Adrenal gland (tissue), 12 donors: ENCODE results near the gene PACRGL. TPM values are rescaled to one million over a fixed set of nuclear protein-coding genes. Genes with fewer than 3 reads are reported as not detected.

Source experiments
- DNase-seq, 7 donors: peaks; one replicate each; pipeline ENCODE4 v3.0.0-alpha.2; 2019 to 2020
- H3K27ac ChIP-seq, 5 donors: fragments of 200-600 bp; sonication (generic) in 4 of 5; 1 replicate in 3 of 5; 2 replicates in 2 of 5; pipeline versions ENCODE4 v1.5.1 to v1.8.0; 2016 to 2020; ENCODE audit warnings: mild to moderate bottlenecking in 1 of 5
- H3K27me3 ChIP-seq: fragments of 200-600 bp; 2 replicates; pipeline ENCODE4 v1.8.0; 2021
- H3K36me3 ChIP-seq, 2 donors: fragments of 200-600 bp; replicated peaks in 1 of 2; 1 replicate in 1 of 2; 2 replicates in 1 of 2; pipeline versions ENCODE4 v1.5.1 to v1.8.0; 2018 to 2022
- H3K4me1 ChIP-seq, 2 donors: fragments of 200-600 bp; replicated peaks in 1 of 2; 1 replicate in 1 of 2; 2 replicates in 1 of 2; pipeline versions ENCODE4 v1.5.1 to v1.8.0; 2018 to 2021
- H3K4me3 ChIP-seq, 4 donors: fragments of 200-600 bp; sonication (generic) in 3 of 4; one replicate each; pipeline ENCODE4 v1.5.1; 2016 to 2018
- H3K9me3 ChIP-seq, 3 donors: fragments of 200-600 bp; sonication (generic) in 1 of 3; replicated peaks in 1 of 3; 1 replicate in 2 of 3; 2 replicates in 1 of 3; pipeline versions ENCODE4 v1.5.1 to v1.8.0; 2016 to 2021
- CTCF ChIP-seq, 6 experiments: fragments of 450-650 bp in 4 of 6; fragments of 200-600 bp in 2 of 6; sonication (generic) in 1 of 6; IDR thresholded peaks; 1 replicate in 5 of 6; 2 replicates in 1 of 6; pipeline versions ENCODE4 v1.5.1 to v1.8.0; 2016 to 2021; ENCODE audit warnings: antibody characterized with exemption in 6 of 6, mild to moderate bottlenecking in 2 of 6, moderate library complexity in 1 of 6
- POLR2A ChIP-seq, 2 donors: fragments of 450-650 bp; IDR thresholded peaks; one replicate each; pipeline ENCODE4 v1.6.1; 2017; ENCODE audit warnings: antibody characterized with exemption in 2 of 2, mild to moderate bottlenecking in 2 of 2, moderate library complexity in 1 of 2
- WGBS, 4 donors: extraction: QIAGEN DNeasy Blood & Tissue Kit in 2 of 4; methylation state at CpG; one replicate each; pipeline versions ENCODE4 v1.1.5 to v1.1.7; 2013 to 2017; 5-methylcytosine and 5-hydroxymethylcytosine counted together
- intact Hi-C, 2 donors: fragments of 100-400 bp; cut with DNase I; formaldehyde crosslinking; loops; one replicate each; pipeline versions ENCODE4 v1.14.1 to v1.15.0; 2022 to 2023
- polyA plus RNA-seq, 3 donors: library from polyadenylated mRNA; stranded (reverse); fragments of 200-250 nt in 2 of 3; fragments of 350-450 nt in 1 of 3; fragmentation: Illumina TruSeq in 1 of 3; extraction: RNeasy Lipid Tissue Mini Kit (QIAGEN cat#74804) in 1 of 3; gene quantifications; one replicate each; pipeline ENCODE4 v1.2.3, GENCODE V29; 2013 to 2014
- total RNA-seq, 9 donors: library from RNA; depleted of rRNA in 4 of 9; stranded (reverse); fragments of >200 nt in 4 of 9; fragments of 120-200 nt in 1 of 9; fragmentation: NEBNext Ultra II Directional in 1 of 9; extraction: Animal tissue kit (Norgen Biotek cat#: 25700) in 1 of 9; gene quantifications; one replicate each; pipeline versions ENCODE4 v1.1.0 to v1.2.4, GENCODE V29; 2013 to 2023
- donor health status: healthy with polysubstance abuse.
- donor health status: Bipolar disorder and iron deficiency.
- donor health status: DM: yes; HTN: yes; CAD: no.
- donor health status: DM: no; HTN: no; CAD: no.
- donor health status: DM: no; HTN: no; CAD: no.
- donor health status: DM: yes; HTN: yes; CAD: no.

The PACRGL gene
- total and polyA plus RNA-seq, 12 donors = 6.2 to 57.0 (median 13.1) TPM

- TF ChIP-seq CTCF (IDR thresholded peaks at IDR 0.05) (no peak), POLR2A (IDR thresholded peaks at IDR 0.05) (no peak)
- 51 to 72% (median 66%) methylated on average over 4 of the region's 4 CpGs for WGBS, 4 donors
- Histone ChIP-seq H3K27me3 (no peaks in the 10 kb centered on the region), H3K27ac (no peak overlapping the region), H3K4me1 (no peaks in the 10 kb centered on the region), H3K4me3 (no peak overlapping the region), H3K36me3 (no peaks in the 10 kb centered on the region), H3K9me3 (no peaks in the 10 kb centered on the region)
- DNase-seq = no peak
- intact Hi-C loops = no loop called here
Measured at GRCh38 chr4:20666012-20666860, 34.0 kb upstream of the PACRGL start.

GRCh38 chr4:20672262-20672661, 28.0 kb upstream of the PACRGL start:
- no peak overlapping the region for H3K4me3 ChIP-seq
- 49 to 88% (median 67%) methylated on average over 1 of the region's 1 CpG for WGBS, 4 donors
- H3K4me1 ChIP-seq = no peaks in the 10 kb centered on the region
- intact Hi-C loops = no loop called here
- no peaks in the 10 kb centered on the region for H3K36me3 ChIP-seq
- no peak overlapping the region for H3K27ac ChIP-seq
- no peak for DNase-seq
- no peaks in the 10 kb centered on the region for H3K27me3 ChIP-seq
- H3K9me3 ChIP-seq = no peaks in the 10 kb centered on the region
- TF ChIP-seq POLR2A (IDR thresholded peaks at IDR 0.05) (no peak), CTCF (IDR thresholded peaks at IDR 0.05) (no peak)

- intact Hi-C loops = no loop called here
Measured at GRCh38 chr4:20675786-20676185, 24.5 kb upstream of the PACRGL start.

More at GRCh38 chr4:20675786-20676185, 24.5 kb upstream of the PACRGL start:
- Histone ChIP-seq H3K4me1 (no peaks in the 10 kb centered on the region), H3K9me3 (no peaks in the 10 kb centered on the region), H3K27me3 (no peaks in the 10 kb centered on the region), H3K36me3 (no peaks in the 10 kb centered on the region), H3K4me3 (no peak overlapping the region), H3K27ac (no peak overlapping the region)
- TF ChIP-seq POLR2A (IDR thresholded peaks at IDR 0.05) (no peak), CTCF (IDR thresholded peaks at IDR 0.05) (no peak)
- no peak for DNase-seq
